ENCODE results near the gene CD2BP2. TPM values are rescaled to one million over a fixed set of nuclear protein-coding genes. Genes with fewer than 3 reads are reported as not detected.

CD2BP2 gene
- total RNA-seq, 4 donors from 2014 or later = 39.1 to 68.5 (median 56.1) TPM

- Histone ChIP-seq H3K9me3 (no peaks in the 10 kb centered on the region), H3K4me3 (replicated peaks in 1 of 3) (no peak overlapping the region), H3K4me1 (peaks cover 18 to 28% of the 10 kb centered on the region in 2 donors), H3K36me3 (no peaks in the 10 kb centered on the region), H3K27me3 (no peaks in the 10 kb centered on the region), H3K27ac (no peak overlapping the region)
- no peak for DNase-seq
- TF ChIP-seq CTCF (IDR thresholded peaks at IDR 0.05) (no peak), POLR2A (IDR thresholded peaks at IDR 0.05) (no peak)
- intact Hi-C loops (cut with DNase I) = no loop called here
- 88 to 91% methylated on average over 5 of the region's 5 CpGs for WGBS, 2 donors
Measured at GRCh38 chr16:30372725-30373124, 17.6 kb upstream of the CD2BP2 start.

- Histone ChIP-seq H3K27ac (no peak overlapping the region), H3K27me3 (no peaks in the 10 kb centered on the region), H3K4me1 (peaks cover 21 to 30% of the 10 kb centered on the region in 2 donors), H3K36me3 (no peaks in the 10 kb centered on the region), H3K9me3 (no peaks in the 10 kb centered on the region), H3K4me3 (replicated peaks in 1 of 3) (no peak overlapping the region)
- WGBS, 2 donors = 78% methylated on average over 6 of the region's 6 CpGs
- no peak for DNase-seq
- TF ChIP-seq POLR2A (IDR thresholded peaks at IDR 0.05) (no peak), CTCF (IDR thresholded peaks at IDR 0.05) (no peak)
- intact Hi-C loops (cut with DNase I) = no loop called here
Measured at GRCh38 chr16:30372038-30372712, 17.1 kb upstream of the CD2BP2 start.

GRCh38 chr16:30371248-30371816 lies 16.2 kb upstream of the CD2BP2 start:
- Histone ChIP-seq H3K27me3 (no peaks in the 10 kb centered on the region), H3K9me3 (no peaks in the 10 kb centered on the region), H3K36me3 (no peaks in the 10 kb centered on the region), H3K4me3 (replicated peaks in 1 of 3) (peak overlapping the region in 2 of 3 donors; percentile 12 to 21), H3K4me1 (peaks cover 16 to 32% of the 10 kb centered on the region in 2 donors), H3K27ac (peak overlapping the region; percentile 62 to 73 (median 65))
- TF ChIP-seq CTCF (IDR thresholded peaks at IDR 0.05) = no peak
- TF ChIP-seq POLR2A (IDR thresholded peaks at IDR 0.05) = no peak
- WGBS, 2 donors = 22 to 24% methylated on average over 10 to 11 of the region's 11 CpGs
- DNase-seq = no peak
- intact Hi-C loops (cut with DNase I) = no loop called here

- peak; percentile 98 to 99 for DNase-seq
- TF ChIP-seq CTCF (IDR thresholded peaks at IDR 0.05) (peak in 3 of 6 experiments; percentile 16 to 34 (median 24)), POLR2A (IDR thresholded peaks at IDR 0.05) (peak in 1 of 2 donors; percentile 74)
- Histone ChIP-seq H3K27me3 (no peaks in the 10 kb centered on the region), H3K4me3 (replicated peaks in 1 of 3) (peak within 1 kb of the TSS; percentile 35 to 87 (median 75)), H3K36me3 (no peaks in the 10 kb centered on the region), H3K27ac (peak within 1 kb of the TSS; percentile 62 to 73 (median 65)), H3K9me3 (no peaks in the 10 kb centered on the region), H3K4me1 (peaks cover 16 to 37% of the 10 kb centered on the region in 2 donors)
- 1% methylated on average over 36 to 40 of the region's 40 CpGs for WGBS, 2 donors
- intact Hi-C loops (cut with DNase I) = no loop called here
Measured at GRCh38 chr16:30370456-30371247, 15.5 kb upstream of the CD2BP2 start, which contains the start of gene TBC1D10B. Gene TBC1D10B (minus strand): TSS chr16:30370494. CDS start chr16:30370183, 311 bp downstream.

Measured in thyroid gland (tissue), 4 donors.